Gastroesophageal sphincter (tissue), 4 donors: Measurements from ENCODE around the gene NAT8L. TPM values are rescaled to one million over a fixed set of nuclear protein-coding genes. Genes with fewer than 3 reads are reported as not detected.

Source experiments
- ATAC-seq: fragments of 150-250 bp; one replicate; pipeline ENCODE4 v1.9.1; 2016; ENCODE audit warnings: mild to moderate bottlenecking, moderate library complexity
- H3K27ac ChIP-seq, 4 donors: fragments of 200-600 bp; sonication (generic) in 3 of 4; 1 replicate in 3 of 4; 2 replicates in 1 of 4; pipeline ENCODE4 v1.5.1; 2016 to 2019
- H3K27me3 ChIP-seq: fragments of 200-600 bp; sonication (generic); one replicate; pipeline ENCODE4 v1.5.1; 2019
- H3K36me3 ChIP-seq, 2 donors: fragments of 200-600 bp; sonication (generic); one replicate each; pipeline ENCODE4 v1.5.1; 2019; ENCODE audit warnings: control low read depth in 1 of 2
- H3K4me1 ChIP-seq, 3 donors: fragments of 200-600 bp; sonication (generic); 1 replicate in 2 of 3; 2 replicates in 1 of 3; pipeline ENCODE4 v1.5.1; 2016 to 2019; ENCODE audit warnings: control low read depth in 2 of 3
- H3K4me3 ChIP-seq, 2 donors: fragments of 200-600 bp; sonication (generic); one replicate each; pipeline ENCODE4 v1.5.1; 2019; ENCODE audit warnings: mild to moderate bottlenecking in 1 of 2, moderate library complexity in 1 of 2
- H3K9me3 ChIP-seq, 3 donors: fragments of 200-600 bp; sonication (generic); one replicate each; pipeline ENCODE4 v1.5.1; 2017 to 2019; ENCODE audit warnings: control low read depth in 2 of 3
- CTCF ChIP-seq, 4 experiments: fragments of 200-600 bp in 2 of 4; fragments of 450-650 bp in 2 of 4; sonication (generic) in 1 of 4; IDR thresholded peaks; one replicate each; pipeline ENCODE4 v1.5.1; 2017 to 2019; ENCODE audit warnings: antibody characterized with exemption in 4 of 4, mild to moderate bottlenecking in 2 of 4, moderate library complexity in 2 of 4
- EP300 ChIP-seq: sonication (generic); formaldehyde crosslinking; IDR thresholded peaks from one replicate; pipeline ENCODE4 v1.6.1; 2017; ENCODE audit warnings: antibody characterized with exemption, mild to moderate bottlenecking
- POLR2A ChIP-seq, 2 donors: fragments of 450-650 bp; IDR thresholded peaks; one replicate each; pipeline ENCODE4 v1.6.1; 2017; ENCODE audit warnings: antibody characterized with exemption in 2 of 2, mild to moderate bottlenecking in 2 of 2, moderate library complexity in 1 of 2
- POLR2AphosphoS5 ChIP-seq: sonication (generic); formaldehyde crosslinking; IDR thresholded peaks from one replicate; pipeline ENCODE4 v1.6.1; 2017; ENCODE audit warnings: antibody characterized with exemption
- WGBS, 2 donors: methylation state at CpG; one replicate each; pipeline ENCODE4 v1.1.5; 2018; ENCODE audit warnings: low coverage in 1 of 2; 5-methylcytosine and 5-hydroxymethylcytosine counted together
- total RNA-seq, 4 donors: library from RNA; depleted of rRNA; stranded (reverse); fragments of >200 nt; gene quantifications; one replicate each; pipeline ENCODE4 v1.1.0, GENCODE V29; 2016

NAT8L gene
- total RNA-seq, 4 donors from 2014 or later: 0.15 to 0.40 (median 0.35) TPM; not detected in 1

DNA sequence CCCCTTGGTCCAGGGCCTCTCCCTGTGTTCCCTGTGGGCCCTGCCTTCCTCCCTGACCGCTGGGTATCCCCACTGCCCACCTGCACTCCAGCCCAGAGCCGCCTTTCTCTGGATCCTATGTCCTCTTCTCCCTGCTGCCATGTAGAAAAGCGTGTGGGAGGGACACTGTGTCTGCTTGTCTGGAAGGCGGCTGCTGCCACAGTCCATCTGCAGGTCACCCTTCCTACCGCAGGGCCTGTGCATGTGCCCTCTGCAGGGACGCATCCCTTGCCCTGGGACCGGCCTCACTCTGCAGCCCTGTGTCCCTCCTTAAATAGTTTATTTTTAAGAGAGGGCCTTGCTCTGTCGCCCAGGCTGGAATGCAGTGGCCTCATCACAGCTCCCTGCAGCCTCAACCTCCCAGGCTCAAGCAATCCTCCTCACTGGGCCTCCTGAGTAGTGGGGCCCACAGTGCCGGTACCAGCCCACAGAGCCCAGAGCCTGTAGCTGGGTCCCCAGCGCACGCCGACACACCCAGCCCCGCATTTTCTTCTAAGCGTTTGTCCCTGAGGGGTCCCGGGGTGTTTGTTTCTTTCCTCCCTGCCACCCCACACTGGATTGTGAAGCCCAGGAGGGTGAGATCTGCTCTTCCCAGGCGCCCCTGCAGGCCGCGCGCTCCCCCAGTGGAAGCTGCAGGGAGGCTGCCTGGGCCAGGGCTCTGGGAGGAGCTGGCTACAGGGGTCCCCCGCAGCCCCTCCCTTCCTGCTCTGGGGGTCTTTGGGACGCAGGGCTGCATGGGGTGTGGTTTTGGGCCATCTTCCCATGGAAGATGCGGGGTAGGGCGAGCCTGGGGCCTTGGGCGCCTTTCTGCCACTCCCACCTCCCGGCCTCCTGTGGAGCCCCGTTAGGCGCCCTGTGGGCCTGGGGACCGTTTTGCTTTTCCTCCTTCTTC lies 12.8 kb upstream of the NAT8L start:
- no peak overlapping the region for H3K4me3 ChIP-seq
- no peak overlapping the region for H3K27ac ChIP-seq
- H3K4me1 ChIP-seq: peaks cover 0 to 17% (median 10%) of the 10 kb centered on the region in 3 donors
- H3K36me3 ChIP-seq: no peaks in the 10 kb centered on the region
- 78 to 80% methylated on average over 1 to 10 of the region's 28 CpGs for WGBS, 2 donors
- peaks cover 0 to 5% (median 0%) of the 10 kb centered on the region in 3 donors for H3K9me3 ChIP-seq
- no peak for TF ChIP-seq EP300
- TF ChIP-seq CTCF (IDR thresholded peaks at IDR 0.05): no peak
- no peak for TF ChIP-seq POLR2AphosphoS5
- TF ChIP-seq POLR2A (IDR thresholded peaks at IDR 0.05): no peak
- H3K27me3 ChIP-seq: peaks cover 87% of the 10 kb centered on the region
- ATAC-seq: no peak

DNA sequence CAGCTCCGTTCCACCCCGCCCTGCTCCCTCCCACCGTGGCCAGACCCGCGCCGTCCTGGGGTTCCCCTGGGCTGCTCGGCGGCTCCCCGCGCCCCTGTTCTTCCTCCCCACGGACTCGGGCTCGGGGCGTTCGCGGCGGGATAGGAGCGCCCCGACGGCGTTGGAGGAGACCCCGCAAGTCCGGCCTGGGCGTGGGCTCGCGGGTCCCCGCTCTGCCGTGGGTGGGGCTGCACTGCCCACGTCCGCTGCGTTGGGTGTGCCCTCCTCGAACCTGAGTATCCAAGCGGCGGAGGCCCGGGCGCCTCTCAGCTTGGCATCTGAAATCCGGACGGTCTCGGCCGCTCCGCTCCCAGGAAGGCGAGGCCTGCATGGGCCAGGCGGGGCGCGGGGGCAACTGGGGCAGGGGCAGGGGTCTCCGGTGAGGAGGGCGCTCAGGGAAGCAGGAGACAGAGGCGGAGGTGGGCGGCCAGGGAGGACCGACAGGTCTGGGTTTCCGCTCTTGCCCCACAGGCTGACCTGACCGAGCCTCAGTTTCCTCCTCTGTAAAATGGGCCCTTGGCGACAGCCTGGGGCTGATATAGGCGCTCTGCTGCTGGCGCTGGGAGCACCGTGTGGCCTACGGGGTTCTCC lies 12.0 kb upstream of the NAT8L start:
- H3K36me3 ChIP-seq: no peaks in the 10 kb centered on the region
- peak; percentile 23 for ATAC-seq
- 80% methylated on average over 1 of the region's 57 CpGs; no CpG with 5 or more reads in 1 of the 2 donors for WGBS, 2 donors
- H3K9me3 ChIP-seq: peaks cover 0 to 5% (median 0%) of the 10 kb centered on the region in 3 donors
- H3K4me3 ChIP-seq: no peak overlapping the region
- peaks cover 87% of the 10 kb centered on the region for H3K27me3 ChIP-seq
- H3K4me1 ChIP-seq: peaks cover 0 to 8% (median 5%) of the 10 kb centered on the region in 3 donors
- TF ChIP-seq CTCF (IDR thresholded peaks at IDR 0.05): no peak
- TF ChIP-seq POLR2AphosphoS5: no peak
- no peak for TF ChIP-seq POLR2A (IDR thresholded peaks at IDR 0.05)
- TF ChIP-seq EP300: no peak
- H3K27ac ChIP-seq: no peak overlapping the region

- Histone ChIP-seq H3K27me3 (peaks cover 85% of the 10 kb centered on the region), H3K4me1 (no peaks in the 10 kb centered on the region), H3K4me3 (no peak overlapping the region), H3K27ac (no peak overlapping the region), H3K36me3 (no peaks in the 10 kb centered on the region), H3K9me3 (peaks cover 0 to 5% (median 0%) of the 10 kb centered on the region in 3 donors)
- TF ChIP-seq EP300 (no peak), CTCF (IDR thresholded peaks at IDR 0.05) (no peak), POLR2AphosphoS5 (no peak)
- ATAC-seq: no peak
- 88 to 100% methylated on average over 1 to 13 of the region's 25 CpGs for WGBS, 2 donors
Measured at GRCh38 chr4:2047781-2048581, 11.1 kb upstream of the NAT8L start.

GRCh38 chr4:2048831-2049230 lies 10.3 kb upstream of the NAT8L start:
- Histone ChIP-seq H3K27me3 (peaks cover 85% of the 10 kb centered on the region), H3K36me3 (no peaks in the 10 kb centered on the region), H3K27ac (no peak overlapping the region), H3K9me3 (peaks cover 0 to 5% (median 0%) of the 10 kb centered on the region in 3 donors), H3K4me3 (no peak overlapping the region), H3K4me1 (no peaks in the 10 kb centered on the region)
- no peak for TF ChIP-seq POLR2A (IDR thresholded peaks at IDR 0.05)
- TF ChIP-seq EP300: no peak
- no peak for TF ChIP-seq POLR2AphosphoS5
- no peak for TF ChIP-seq CTCF (IDR thresholded peaks at IDR 0.05)
- WGBS, 2 donors: 87% methylated on average over 4 of the region's 8 CpGs; no CpG with 5 or more reads in 1 of the 2 donors
- ATAC-seq: no peak
